ENCODE results near the gene VAV2. TPM values are rescaled to one million over a fixed set of nuclear protein-coding genes. Genes with fewer than 3 reads are reported as not detected.

VAV2 gene
- polyA plus RNA-seq, 1 of the 3 experiments (the other 2 are of a cell fraction), result 14.9 TPM

- CTCF ChIA-PET, result interaction anchor here (1.0 to 9.3 kb wide), 13 partner anchors 9 to 185 kb away, joined by 3 to 83 read pairs (median 4); partner anchors contain the start of gene ADAMTSL2
- Histone ChIP-seq H3F3A (replicated peaks; ENCODE audit: insufficient read depth) (peaks cover 18% of the 10 kb centered on the region), H3K36me3 (replicated peaks in 1 of 2; ENCODE audit: control insufficient read depth in 1 of 2, insufficient read depth in 2 of 2, low read length in 1 of 2) (no peaks in the 10 kb centered on the region), H3K79me2 (ENCODE audit: insufficient read depth) (no peaks in the 10 kb centered on the region), H3K4me2 (no peak overlapping the region), H3K9me3 (no peaks in the 10 kb centered on the region), H3K9me2 (no peaks in the 10 kb centered on the region), H4K20me1 (ENCODE audit: insufficient read depth) (no peaks in the 10 kb centered on the region), H2AFZ (ENCODE audit: low read depth) (no peak overlapping the region), H3K4me3 (ENCODE audit: low read depth in 2 of 2, low read length in 1 of 2) (no peak overlapping the region), H3K27me3 (ENCODE audit: insufficient read depth) (no peaks in the 10 kb centered on the region), H3K4me1 (ENCODE audit: control insufficient read depth in 1 of 2, insufficient read depth in 2 of 2, low read depth in 1 of 2, low read length in 1 of 2) (peaks cover 17 to 19% of the 10 kb centered on the region in 2 experiments; a peak in 3 of 4 replicates), H3K9ac (no peak overlapping the region), H3K27ac (ENCODE audit: low read depth in 2 of 2, low read length in 1 of 2) (no peak overlapping the region)
- TF ChIP-seq CTCF (IDR thresholded peaks at IDR 0.05), result no peak
- no peak for TF ChIP-seq TCF12 (IDR thresholded peaks at IDR 0.05)
- no peak for TF ChIP-seq FOXM1 (IDR thresholded peaks at IDR 0.05; ENCODE audit: low read depth)
- no peak for TF ChIP-seq YY1 (IDR thresholded peaks at IDR 0.05; ENCODE audit: low read depth)
- TF ChIP-seq PBX3 (IDR thresholded peaks at IDR 0.05), result no peak
- TF ChIP-seq MXI1 (IDR thresholded peaks at IDR 0.05; ENCODE audit: low read depth, low read length), result no peak
- no peak for TF ChIP-seq IRF3 (IDR thresholded peaks at IDR 0.05; ENCODE audit: low read depth, low read length)
- TF ChIP-seq NFIC (IDR thresholded peaks at IDR 0.05; ENCODE audit: borderline replicate concordance), result no peak
- no peak for TF ChIP-seq FOSL2 (IDR thresholded peaks at IDR 0.05; ENCODE audit: borderline replicate concordance, low read depth)
- TF ChIP-seq SIN3A (IDR thresholded peaks at IDR 0.05; ENCODE audit: borderline replicate concordance, low read depth, low read length), result no peak
- TF ChIP-seq RFX5 (IDR thresholded peaks at IDR 0.05; ENCODE audit: low read length), result no peak
- no peak for TF ChIP-seq ELF1 (IDR thresholded peaks at IDR 0.05)
- TF ChIP-seq RAD21 (IDR thresholded peaks at IDR 0.05; ENCODE audit: low read length), result no peak
- TF ChIP-seq USF2 (IDR thresholded peaks at IDR 0.05; ENCODE audit: borderline replicate concordance, low read depth, low read length), result no peak
- 86% methylated on average over 11 of the region's 20 CpGs for WGBS (ENCODE audit: low lambda C conversion rate)
- DNase-seq, result no peak
- POLR2A ChIA-PET, result interaction anchor here (0.6 to 1.1 kb wide), 2 partner anchors 55 to 190 kb away, joined by 3 read pairs; no protein-coding TSS in a partner anchor
Observed at GRCh38 chr9:133717113-133718031, 274.8 kb downstream of the VAV2 start.

Measured in SK-N-SH (cell line).